ENCODE measurements around the gene CDH12.

DNA sequence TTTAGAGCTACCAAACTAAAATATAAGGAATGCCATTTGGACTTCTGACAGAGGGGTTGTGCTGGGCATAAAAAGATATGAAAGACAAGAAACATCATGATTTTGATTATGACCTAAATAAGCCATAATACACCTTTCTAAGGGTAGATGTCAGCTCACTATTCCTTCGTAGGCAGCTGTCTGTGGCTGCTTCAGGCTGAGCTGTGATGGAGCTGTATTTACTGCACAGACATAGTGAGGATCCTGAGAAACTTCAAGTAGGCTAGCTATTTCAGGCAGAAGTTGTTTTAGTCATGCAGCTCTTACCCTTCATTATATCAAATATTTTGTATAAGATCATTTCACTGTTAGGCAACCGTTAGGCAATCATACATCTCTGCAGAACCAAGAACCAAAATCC, 511.7 kb downstream of the CDH12 start:
- TF ChIP-seq POLR2A (IDR thresholded peaks at IDR 0.05), result no peak
- TF ChIP-seq, protein P1, sequence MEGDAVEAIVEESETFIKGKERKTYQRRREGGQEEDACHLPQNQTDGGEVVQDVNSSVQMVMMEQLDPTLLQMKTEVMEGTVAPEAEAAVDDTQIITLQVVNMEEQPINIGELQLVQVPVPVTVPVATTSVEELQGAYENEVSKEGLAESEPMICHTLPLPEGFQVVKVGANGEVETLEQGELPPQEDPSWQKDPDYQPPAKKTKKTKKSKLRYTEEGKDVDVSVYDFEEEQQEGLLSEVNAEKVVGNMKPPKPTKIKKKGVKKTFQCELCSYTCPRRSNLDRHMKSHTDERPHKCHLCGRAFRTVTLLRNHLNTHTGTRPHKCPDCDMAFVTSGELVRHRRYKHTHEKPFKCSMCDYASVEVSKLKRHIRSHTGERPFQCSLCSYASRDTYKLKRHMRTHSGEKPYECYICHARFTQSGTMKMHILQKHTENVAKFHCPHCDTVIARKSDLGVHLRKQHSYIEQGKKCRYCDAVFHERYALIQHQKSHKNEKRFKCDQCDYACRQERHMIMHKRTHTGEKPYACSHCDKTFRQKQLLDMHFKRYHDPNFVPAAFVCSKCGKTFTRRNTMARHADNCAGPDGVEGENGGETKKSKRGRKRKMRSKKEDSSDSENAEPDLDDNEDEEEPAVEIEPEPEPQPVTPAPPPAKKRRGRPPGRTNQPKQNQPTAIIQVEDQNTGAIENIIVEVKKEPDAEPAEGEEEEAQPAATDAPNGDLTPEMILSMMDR (IDR thresholded peaks at IDR 0.05), result no peak

Measured in ovary (tissue), 3 donors.